ENCODE measurements around the gene SH2D1A.

Gene SH2D1A

DNA sequence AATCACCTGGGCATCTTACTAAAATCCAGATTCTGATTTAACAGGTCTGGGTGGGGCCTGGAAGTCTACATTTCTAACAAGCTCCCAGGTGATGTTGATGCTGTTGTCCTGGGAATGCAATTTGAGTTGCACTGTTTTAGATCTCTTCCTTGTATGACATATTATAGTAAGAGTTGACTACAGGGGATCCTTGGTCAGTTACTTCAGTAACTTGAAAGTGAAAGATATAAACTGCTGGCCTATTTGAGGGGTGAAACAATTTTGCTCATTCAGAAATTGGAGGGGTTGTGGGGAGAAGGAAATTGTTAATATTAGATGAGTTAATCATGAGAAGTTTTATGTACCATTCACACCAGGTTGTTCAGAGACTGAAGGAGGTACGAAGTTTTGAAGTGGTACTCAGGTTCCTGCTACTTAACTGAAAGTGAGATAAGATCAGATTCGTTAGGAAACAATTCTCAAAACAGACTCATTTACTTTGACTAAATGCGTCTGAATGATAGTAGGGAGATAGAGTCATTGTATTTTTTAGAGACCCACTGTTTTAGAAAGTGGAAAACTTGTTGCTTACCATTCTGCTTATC, 12.5 kb downstream of the SH2D1A start:
- peaks cover 48% of the 10 kb centered on the region for H3K4me1 ChIP-seq (ENCODE audit: insufficient read depth, low read length, poor library complexity, severe bottlenecking)
- H3K36me3 ChIP-seq (ENCODE audit: insufficient read depth, low read length), result peaks cover 12% of the 10 kb centered on the region; the same call in 1 of the 2 replicates
- peak overlapping the region; percentile 75 for H3K9ac ChIP-seq (ENCODE audit: low read depth, low read length, poor library complexity, severe bottlenecking)
- no peaks in the 10 kb centered on the region for H3K27me3 ChIP-seq (ENCODE audit: insufficient read depth, low read length, poor library complexity, severe bottlenecking)
- H3K79me2 ChIP-seq (ENCODE audit: insufficient read depth, low read length), result peaks cover 95% of the 10 kb centered on the region
- H3K4me2 ChIP-seq (ENCODE audit: low read depth, low read length, poor library complexity, severe bottlenecking), result peak overlapping the region; percentile 97
- no peaks in the 10 kb centered on the region for H3K9me3 ChIP-seq (ENCODE audit: insufficient read depth, low read depth, low read length)
- no peaks in the 10 kb centered on the region for H3K9me2 ChIP-seq (replicated peaks; ENCODE audit: low read depth, low read length)
- H3F3A ChIP-seq (ENCODE audit: low read depth), result peaks cover 7% of the 10 kb centered on the region; the same call in 1 of the 2 replicates
- H3K4me3 ChIP-seq (ENCODE audit: low read length, poor library complexity, severe bottlenecking), result peak overlapping the region; percentile 75
- peaks cover 10% of the 10 kb centered on the region for H4K20me1 ChIP-seq (ENCODE audit: insufficient read depth, low read length, poor library complexity, severe bottlenecking)
- TF ChIP-seq, protein P1, sequence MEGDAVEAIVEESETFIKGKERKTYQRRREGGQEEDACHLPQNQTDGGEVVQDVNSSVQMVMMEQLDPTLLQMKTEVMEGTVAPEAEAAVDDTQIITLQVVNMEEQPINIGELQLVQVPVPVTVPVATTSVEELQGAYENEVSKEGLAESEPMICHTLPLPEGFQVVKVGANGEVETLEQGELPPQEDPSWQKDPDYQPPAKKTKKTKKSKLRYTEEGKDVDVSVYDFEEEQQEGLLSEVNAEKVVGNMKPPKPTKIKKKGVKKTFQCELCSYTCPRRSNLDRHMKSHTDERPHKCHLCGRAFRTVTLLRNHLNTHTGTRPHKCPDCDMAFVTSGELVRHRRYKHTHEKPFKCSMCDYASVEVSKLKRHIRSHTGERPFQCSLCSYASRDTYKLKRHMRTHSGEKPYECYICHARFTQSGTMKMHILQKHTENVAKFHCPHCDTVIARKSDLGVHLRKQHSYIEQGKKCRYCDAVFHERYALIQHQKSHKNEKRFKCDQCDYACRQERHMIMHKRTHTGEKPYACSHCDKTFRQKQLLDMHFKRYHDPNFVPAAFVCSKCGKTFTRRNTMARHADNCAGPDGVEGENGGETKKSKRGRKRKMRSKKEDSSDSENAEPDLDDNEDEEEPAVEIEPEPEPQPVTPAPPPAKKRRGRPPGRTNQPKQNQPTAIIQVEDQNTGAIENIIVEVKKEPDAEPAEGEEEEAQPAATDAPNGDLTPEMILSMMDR (conservative IDR thresholded peaks at IDR 0.05; ENCODE audit: low read length), result no peak
- H2AFZ ChIP-seq (ENCODE audit: low read length), result no peak overlapping the region

DNA sequence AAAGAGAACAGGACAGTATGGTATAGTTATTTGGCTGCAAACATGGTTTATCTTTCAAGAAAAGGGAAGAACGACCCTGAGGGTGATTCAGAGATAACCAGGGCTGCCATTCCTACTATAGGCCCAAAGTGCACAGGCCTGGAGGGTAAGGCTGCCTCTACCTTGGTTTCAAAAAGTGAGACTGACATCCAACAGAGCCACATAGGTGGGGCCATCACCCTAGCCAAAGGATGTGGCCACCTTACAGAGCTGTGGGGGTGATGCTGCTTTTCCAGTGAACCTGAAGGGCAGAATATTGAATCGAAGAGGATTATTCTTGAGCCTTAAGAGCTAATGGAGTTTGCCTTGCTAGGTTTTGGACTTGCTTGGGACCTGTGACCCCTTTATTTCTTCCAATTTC, 15.7 kb downstream of the SH2D1A start:
- peaks cover 93% of the 10 kb centered on the region for H3K79me2 ChIP-seq (ENCODE audit: insufficient read depth, low read length)
- H3K27me3 ChIP-seq (ENCODE audit: insufficient read depth, low read length, poor library complexity, severe bottlenecking), result no peaks in the 10 kb centered on the region

DNA sequence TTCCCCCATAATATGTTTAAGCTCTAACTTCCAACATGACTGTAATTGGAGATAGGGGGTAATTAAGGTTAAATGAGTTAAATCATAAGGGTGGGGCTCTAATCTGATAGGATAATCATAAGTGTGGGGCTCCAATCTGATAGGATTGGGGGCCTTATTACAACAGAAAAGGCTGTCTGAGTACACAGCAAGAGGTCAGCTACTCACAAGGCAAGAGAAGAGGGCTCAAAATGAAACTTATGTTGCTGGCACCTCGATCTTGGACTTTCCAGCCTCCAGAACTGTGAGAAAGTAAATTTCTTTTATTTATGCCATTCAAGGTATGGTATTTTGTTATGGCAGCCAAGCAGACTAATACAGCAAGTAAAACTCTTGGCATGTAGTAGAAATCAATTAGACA, 16.4 kb downstream of the SH2D1A start:
- H3K9me3 ChIP-seq (ENCODE audit: insufficient read depth, low read depth, low read length), result no peaks in the 10 kb centered on the region
- H3K4me2 ChIP-seq (ENCODE audit: low read depth, low read length, poor library complexity, severe bottlenecking), result peak overlapping the region; percentile 97
- H3K36me3 ChIP-seq (ENCODE audit: insufficient read depth, low read length), result peaks cover 39% of the 10 kb centered on the region; the same call in 1 of the 2 replicates
- H3K4me1 ChIP-seq (ENCODE audit: insufficient read depth, low read length, poor library complexity, severe bottlenecking), result peaks cover 30% of the 10 kb centered on the region
- peaks cover 7% of the 10 kb centered on the region; the same call in 1 of the 2 replicates for H3F3A ChIP-seq (ENCODE audit: low read depth)
- TF ChIP-seq, protein P1 (conservative IDR thresholded peaks at IDR 0.05; ENCODE audit: low read length), result no peak
- no peak for TF ChIP-seq EZH2phosphoT487 (IDR thresholded peaks at IDR 0.05; ENCODE audit: borderline replicate concordance)
- no peak overlapping the region for H2AFZ ChIP-seq (ENCODE audit: low read length)
- peaks cover 10% of the 10 kb centered on the region for H4K20me1 ChIP-seq (ENCODE audit: insufficient read depth, low read length, poor library complexity, severe bottlenecking)
- H3K79me2 ChIP-seq (ENCODE audit: insufficient read depth, low read length), result peaks cover 93% of the 10 kb centered on the region
- no peak overlapping the region for H3K9ac ChIP-seq (ENCODE audit: low read depth, low read length, poor library complexity, severe bottlenecking)
- H3K9me2 ChIP-seq (replicated peaks; ENCODE audit: low read depth, low read length), result no peaks in the 10 kb centered on the region
- H3K27me3 ChIP-seq (ENCODE audit: insufficient read depth, low read length, poor library complexity, severe bottlenecking), result no peaks in the 10 kb centered on the region
- peak overlapping the region; percentile 35 for H3K4me3 ChIP-seq (ENCODE audit: low read length, poor library complexity, severe bottlenecking)

More for the DNA sequence above, 15.7 kb downstream of the SH2D1A start:
- Histone ChIP-seq H4K20me1 (ENCODE audit: insufficient read depth, low read length, poor library complexity, severe bottlenecking) (peaks cover 10% of the 10 kb centered on the region), H3K36me3 (ENCODE audit: insufficient read depth, low read length) (peaks cover 33% of the 10 kb centered on the region; the same call in 1 of the 2 replicates), H3K4me2 (ENCODE audit: low read depth, low read length, poor library complexity, severe bottlenecking) (peak overlapping the region; percentile 97), H3K4me1 (ENCODE audit: insufficient read depth, low read length, poor library complexity, severe bottlenecking) (peaks cover 37% of the 10 kb centered on the region), H3K9me2 (replicated peaks; ENCODE audit: low read depth, low read length) (no peaks in the 10 kb centered on the region), H2AFZ (ENCODE audit: low read length) (no peak overlapping the region), H3K9me3 (ENCODE audit: insufficient read depth, low read depth, low read length) (no peaks in the 10 kb centered on the region), H3F3A (ENCODE audit: low read depth) (peaks cover 7% of the 10 kb centered on the region; the same call in 1 of the 2 replicates), H3K9ac (ENCODE audit: low read depth, low read length, poor library complexity, severe bottlenecking) (no peak overlapping the region), H3K4me3 (ENCODE audit: low read length, poor library complexity, severe bottlenecking) (peak overlapping the region; percentile 35)
- TF ChIP-seq, protein P1 (conservative IDR thresholded peaks at IDR 0.05; ENCODE audit: low read length), result no peak
- TF ChIP-seq EZH2phosphoT487 (IDR thresholded peaks at IDR 0.05; ENCODE audit: borderline replicate concordance), result no peak
